GM12891 (cell line): ENCODE measurements around the gene ZNF467.

Experiments
- DNase-seq: peaks from one replicate; pipeline ENCODE4 v3.0.0; 2011; ENCODE audit warnings: low spot score; ENCODE audit not compliant: insufficient read length
- FAIRE-seq: peaks from 2 replicates; lab custom pipeline; 2011; peaks lifted over from hg19 to GRCh38; lab: Jason Lieb, UNC
- PAX5 ChIP-seq: IDR thresholded peaks from 2 replicates; pipeline ENCODE4 v1.6.1; 2011; ENCODE audit warnings: low read length, moderate library complexity, mild to moderate bottlenecking; ENCODE audit not compliant: insufficient read depth, severe bottlenecking
- POLR2A ChIP-seq: IDR thresholded peaks from 2 replicates; pipeline ENCODE4 v1.6.1; 2011; ENCODE audit warnings: low read depth, low read length, control low read depth
- POLR2AphosphoS5 ChIP-seq: IDR thresholded peaks from 2 replicates; pipeline ENCODE4 v1.6.1; 2011; ENCODE audit warnings: low read depth, low read length, control low read depth
- POU2F2 ChIP-seq: IDR thresholded peaks from 2 replicates; pipeline ENCODE4 v1.6.1; 2011; ENCODE audit warnings: low read depth, mild to moderate bottlenecking, control low read depth, low read length, moderate library complexity
- SPI1 ChIP-seq: IDR thresholded peaks from 2 replicates; pipeline ENCODE4 v1.6.1; 2011; ENCODE audit warnings: low read depth, low read length, control low read depth
- TAF1 ChIP-seq: IDR thresholded peaks from 2 replicates; pipeline ENCODE4 v1.6.1; 2011; ENCODE audit warnings: low read depth, low read length, control low read depth

Gene ZNF467

GRCh38 chr7:149742075-149742701 is 31.2 kb downstream of the ZNF467 start:
- no peak for TF ChIP-seq POLR2AphosphoS5
- no peak for TF ChIP-seq TAF1
- no peak for TF ChIP-seq PAX5
- TF ChIP-seq SPI1: no peak
- TF ChIP-seq POLR2A: no peak
- no peak for TF ChIP-seq POU2F2
- peak; percentile 66 for DNase-seq
- FAIRE-seq: peak; percentile 45

- no peak for DNase-seq
- peak; percentile 35 for FAIRE-seq
- TF ChIP-seq SPI1: no peak
- TF ChIP-seq POLR2A: no peak
- TF ChIP-seq POU2F2: no peak
- no peak for TF ChIP-seq TAF1
- TF ChIP-seq PAX5: no peak
- TF ChIP-seq POLR2AphosphoS5: no peak
Measured at GRCh38 chr7:149741629-149742028, 31.8 kb downstream of the ZNF467 start.

GRCh38 chr7:149736478-149737360 is 36.7 kb downstream of the ZNF467 start:
- FAIRE-seq (no peak), DNase-seq (no peak)
- TF ChIP-seq SPI1 (no peak), POLR2A (no peak), POLR2AphosphoS5 (no peak), POU2F2 (no peak), TAF1 (no peak), PAX5 (no peak)

- TF ChIP-seq SPI1: no peak
- DNase-seq: no peak
- FAIRE-seq: no peak
Measured at GRCh38 chr7:149735779-149736477, 37.5 kb downstream of the ZNF467 start.

GRCh38 chr7:149735181-149735602 is 38.2 kb downstream of the ZNF467 start:
- no peak for FAIRE-seq
- TF ChIP-seq SPI1 (no peak), TAF1 (no peak), POU2F2 (no peak), PAX5 (no peak), POLR2A (no peak), POLR2AphosphoS5 (no peak)
- no peak for DNase-seq

GRCh38 chr7:149734791-149735075 is 38.7 kb downstream of the ZNF467 start:
- FAIRE-seq: peak; percentile 5
- TF ChIP-seq PAX5 (no peak), TAF1 (no peak), SPI1 (no peak), POLR2A (no peak)
- no peak for DNase-seq

- no peak for DNase-seq
- no peak for FAIRE-seq
- TF ChIP-seq SPI1: no peak
- TF ChIP-seq POU2F2: no peak
- TF ChIP-seq TAF1: no peak
- no peak for TF ChIP-seq POLR2AphosphoS5
- TF ChIP-seq PAX5: no peak
- no peak for TF ChIP-seq POLR2A
Measured at GRCh38 chr7:149733924-149734790, 39.2 kb downstream of the ZNF467 start.

- TF ChIP-seq POLR2AphosphoS5 (no peak), SPI1 (no peak), PAX5 (no peak), POU2F2 (no peak), POLR2A (no peak), TAF1 (no peak)
- FAIRE-seq: no peak
- DNase-seq: no peak
Measured at GRCh38 chr7:149733131-149733923, 40.1 kb downstream of the ZNF467 start.
